WTC11 (cell line): ENCODE results near the gene LHFPL6. TPM values are rescaled to one million over a fixed set of nuclear protein-coding genes. Genes with fewer than 3 reads are reported as not detected.

Experiments
- ATAC-seq: fragments of 200-7000 bp; cut with Tn5 transposase; 2 replicates; pipeline ENCODE4 v1.10.0; 2021; ENCODE audit warnings: mild to moderate bottlenecking, moderate library complexity
- CTCF ChIA-PET: fragments of 300-600 bp; sonication (Branson Sonifier 250); formaldehyde crosslinking; loops from one replicate; lab custom pipeline; 2021; ENCODE audit warnings: antibody characterized with exemption; lab: Charles Lee
- POLR2A ChIA-PET: fragments of 350-600 bp; sonication (Branson Sonifier 250); formaldehyde crosslinking; loops from one replicate; lab custom pipeline; 2021; ENCODE audit warnings: antibody characterized with exemption; lab: Charles Lee
- DNase-seq: peaks from one replicate; pipeline ENCODE4 v3.0.0; 2021; ENCODE audit warnings: low spot score
- H3K27ac Mint-ChIP-seq: 2 replicates; pipeline ENCODE4 v1.8.0; 2021; ENCODE audit warnings: mixed read lengths
- H3K27me3 Mint-ChIP-seq: 2 replicates; pipeline ENCODE4 v1.8.0; 2021; ENCODE audit warnings: low read depth, mild to moderate bottlenecking, moderate library complexity, mixed read lengths
- H3K36me3 Mint-ChIP-seq: 2 replicates; pipeline ENCODE4 v1.8.0; 2021; ENCODE audit warnings: mixed read lengths
- H3K4me1 Mint-ChIP-seq: 2 replicates; pipeline ENCODE4 v1.8.0; 2022; ENCODE audit warnings: mixed read lengths
- H3K4me3 Mint-ChIP-seq: 2 replicates; pipeline ENCODE4 v1.8.0; 2021; ENCODE audit warnings: mild to moderate bottlenecking, moderate library complexity, mixed read lengths
- H3K9me3 Mint-ChIP-seq: 2 replicates; pipeline ENCODE4 v1.8.0; 2021; ENCODE audit warnings: mixed read lengths
- CBFB ChIP-seq: sonication (generic); formaldehyde crosslinking; IDR thresholded peaks from 2 replicates; pipeline ENCODE4 v1.8.1; 2022; ENCODE audit warnings: mild to moderate bottlenecking, low read depth, missing genetic modification reagents
- CREM ChIP-seq: sonication (generic); formaldehyde crosslinking; IDR thresholded peaks from 2 replicates; pipeline ENCODE4 v1.8.1; 2022; ENCODE audit warnings: mild to moderate bottlenecking, missing genetic modification reagents, moderate library complexity
- ESRRA ChIP-seq: sonication (generic); formaldehyde crosslinking; IDR thresholded peaks from 2 replicates; pipeline ENCODE4 v1.8.1; 2022; ENCODE audit warnings: mild to moderate bottlenecking, missing genetic modification reagents, borderline replicate concordance
- FOXJ3 ChIP-seq: sonication (generic); formaldehyde crosslinking; IDR thresholded peaks from 2 replicates; pipeline ENCODE4 v1.9.0; 2021; ENCODE audit warnings: missing genetic modification reagents, mild to moderate bottlenecking, borderline replicate concordance
- GTF2I ChIP-seq: fragments of 250-450 bp; sonication (Bioruptor Pico); conservative IDR thresholded peaks from 2 replicates; pipeline ENCODE4 v1.4.0; 2021; ENCODE audit warnings: mild to moderate bottlenecking
- KAT7 ChIP-seq: sonication (generic); formaldehyde crosslinking; IDR thresholded peaks from 2 replicates; pipeline ENCODE4 v1.8.1; 2023; ENCODE audit warnings: missing genetic modification reagents, mild to moderate bottlenecking, borderline replicate concordance
- NFYB ChIP-seq: sonication (generic); formaldehyde crosslinking; conservative IDR thresholded peaks from 2 replicates; pipeline ENCODE4 v1.8.0; 2022; ENCODE audit warnings: low read depth, missing genetic modification reagents
- RELA ChIP-seq: sonication (generic); formaldehyde crosslinking; IDR thresholded peaks from 2 replicates; pipeline ENCODE4 v1.8.1; 2022; ENCODE audit warnings: missing genetic modification reagents, mild to moderate bottlenecking, borderline replicate concordance
- SMAD3 ChIP-seq: sonication (generic); formaldehyde crosslinking; IDR thresholded peaks from 2 replicates; pipeline ENCODE4 v1.8.0; 2022; ENCODE audit warnings: missing genetic modification reagents, mild to moderate bottlenecking, borderline replicate concordance
- SP1 ChIP-seq: sonication (generic); formaldehyde crosslinking; conservative IDR thresholded peaks from 2 replicates; pipeline ENCODE4 v1.8.1; 2022; ENCODE audit warnings: missing genetic modification reagents
- ZNF138 ChIP-seq: sonication (generic); formaldehyde crosslinking; conservative IDR thresholded peaks from 2 replicates; pipeline ENCODE4 v1.8.1; 2022; ENCODE audit warnings: mild to moderate bottlenecking, moderate library complexity, missing genetic modification reagents
- ZNF219 ChIP-seq: sonication (generic); formaldehyde crosslinking; IDR thresholded peaks from 2 replicates; pipeline ENCODE4 v1.8.0; 2023; ENCODE audit warnings: missing genetic modification reagents, mild to moderate bottlenecking, borderline replicate concordance
- ZNF317 ChIP-seq: sonication (generic); formaldehyde crosslinking; IDR thresholded peaks from 2 replicates; pipeline ENCODE4 v1.8.1; 2023; ENCODE audit warnings: low read depth, mild to moderate bottlenecking, moderate library complexity, missing genetic modification reagents, borderline replicate concordance
- ZNF423 ChIP-seq: fragments of 250-450 bp; sonication (Bioruptor Pico); IDR thresholded peaks from 2 replicates; pipeline ENCODE4 v2.1.2; 2022; ENCODE audit warnings: mild to moderate bottlenecking, moderate library complexity
- total RNA-seq: library from RNA; stranded (reverse); gene quantifications from 3 replicates; pipeline ENCODE4 v1.2.3, GENCODE V29; 2021
- TF ChIP-seq, protein P1 (sequence below): sonication (generic); formaldehyde crosslinking; IDR thresholded peaks from 2 replicates; pipeline ENCODE4 v1.8.0; 2023; ENCODE audit warnings: mild to moderate bottlenecking, missing genetic modification reagents
- TF ChIP-seq, protein P2 (sequence below): fragments of 250-450 bp; sonication (Bioruptor Pico); IDR thresholded peaks from 2 replicates; pipeline ENCODE4 v1.9.0; 2021; ENCODE audit warnings: moderate library complexity, mild to moderate bottlenecking, inconsistent platforms, borderline replicate concordance
- TF ChIP-seq, protein P3 (sequence below): sonication (generic); formaldehyde crosslinking; IDR thresholded peaks from 2 replicates; pipeline ENCODE4 v1.8.0; 2023; ENCODE audit warnings: missing genetic modification reagents, mild to moderate bottlenecking, borderline replicate concordance
- TF ChIP-seq, protein P4 (sequence below): sonication (generic); formaldehyde crosslinking; IDR thresholded peaks from 2 replicates; pipeline ENCODE4 v1.8.0; 2022; ENCODE audit warnings: mild to moderate bottlenecking, missing genetic modification reagents
- TF ChIP-seq, protein P5 (sequence below): sonication (generic); formaldehyde crosslinking; IDR thresholded peaks from 2 replicates; pipeline ENCODE4 v1.8.1; 2022; ENCODE audit warnings: mild to moderate bottlenecking, missing genetic modification reagents, moderate library complexity, borderline replicate concordance
- TF ChIP-seq, protein P6 (sequence below): sonication (generic); formaldehyde crosslinking; IDR thresholded peaks from 2 replicates; pipeline ENCODE4 v1.8.0; 2022; ENCODE audit warnings: missing genetic modification reagents
- TF ChIP-seq, protein P7 (sequence below): sonication (generic); formaldehyde crosslinking; IDR thresholded peaks from 2 replicates; pipeline ENCODE4 v1.8.0; 2022; ENCODE audit warnings: mild to moderate bottlenecking, missing genetic modification reagents

LHFPL6 gene
- total RNA-seq, 1 experiment from 2014 or later = 4.5 TPM

DNA sequence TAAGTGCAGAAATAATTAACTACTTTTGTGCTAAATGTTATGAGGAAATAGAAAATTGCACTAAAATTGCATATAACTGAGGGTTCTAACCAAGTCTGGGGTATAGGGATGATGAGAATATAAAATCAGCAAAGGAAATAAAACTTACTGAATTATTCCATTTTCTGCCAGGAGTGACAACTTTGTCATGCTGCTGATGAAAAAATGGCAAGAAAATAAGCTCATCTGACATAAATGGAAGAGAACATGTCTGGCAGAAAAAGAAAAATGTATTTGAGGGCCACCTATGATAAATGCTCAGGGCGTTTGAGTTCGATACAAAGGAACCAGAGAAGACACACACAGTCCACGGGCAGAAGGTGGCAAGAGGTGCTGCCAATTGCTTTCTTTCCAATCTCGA, 78.2 kb downstream of the LHFPL6 start:
- Mint-ChIP-seq H3K9me3 (no peaks in the 10 kb centered on the region), H3K4me1 (0 out of 2 replicates have a peak, but pooled peaks cover 2% of the 10 kb centered on the region), H3K27ac (no peak overlapping the region), H3K36me3 (no peaks in the 10 kb centered on the region), H3K27me3 (no peaks in the 10 kb centered on the region), H3K4me3 (no peak overlapping the region)
- no peak for DNase-seq
- ATAC-seq = no peak
- POLR2A ChIA-PET = interaction anchor here (0.7 kb wide), 1 partner anchor 13 kb away, joined by 3 read pairs; no protein-coding TSS in a partner anchor
- no peak for TF ChIP-seq ESRRA
- no peak for TF ChIP-seq ZNF423 (CRISPR knock-in tag)
- no peak for TF ChIP-seq FOXJ3 (CRISPR knock-in tag)
- TF ChIP-seq GTF2I (CRISPR knock-in tag) = no peak
- no peak for TF ChIP-seq SP1 (CRISPR knock-in tag)
- TF ChIP-seq, protein P1, sequence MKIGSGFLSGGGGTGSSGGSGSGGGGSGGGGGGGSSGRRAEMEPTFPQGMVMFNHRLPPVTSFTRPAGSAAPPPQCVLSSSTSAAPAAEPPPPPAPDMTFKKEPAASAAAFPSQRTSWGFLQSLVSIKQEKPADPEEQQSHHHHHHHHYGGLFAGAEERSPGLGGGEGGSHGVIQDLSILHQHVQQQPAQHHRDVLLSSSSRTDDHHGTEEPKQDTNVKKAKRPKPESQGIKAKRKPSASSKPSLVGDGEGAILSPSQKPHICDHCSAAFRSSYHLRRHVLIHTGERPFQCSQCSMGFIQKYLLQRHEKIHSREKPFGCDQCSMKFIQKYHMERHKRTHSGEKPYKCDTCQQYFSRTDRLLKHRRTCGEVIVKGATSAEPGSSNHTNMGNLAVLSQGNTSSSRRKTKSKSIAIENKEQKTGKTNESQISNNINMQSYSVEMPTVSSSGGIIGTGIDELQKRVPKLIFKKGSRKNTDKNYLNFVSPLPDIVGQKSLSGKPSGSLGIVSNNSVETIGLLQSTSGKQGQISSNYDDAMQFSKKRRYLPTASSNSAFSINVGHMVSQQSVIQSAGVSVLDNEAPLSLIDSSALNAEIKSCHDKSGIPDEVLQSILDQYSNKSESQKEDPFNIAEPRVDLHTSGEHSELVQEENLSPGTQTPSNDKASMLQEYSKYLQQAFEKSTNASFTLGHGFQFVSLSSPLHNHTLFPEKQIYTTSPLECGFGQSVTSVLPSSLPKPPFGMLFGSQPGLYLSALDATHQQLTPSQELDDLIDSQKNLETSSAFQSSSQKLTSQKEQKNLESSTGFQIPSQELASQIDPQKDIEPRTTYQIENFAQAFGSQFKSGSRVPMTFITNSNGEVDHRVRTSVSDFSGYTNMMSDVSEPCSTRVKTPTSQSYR (CRISPR knock-in tag) = no peak
- no peak for TF ChIP-seq CBFB (CRISPR knock-in tag)
- TF ChIP-seq ZNF219 (CRISPR knock-in tag) = no peak
- TF ChIP-seq NFYB = no peak
- TF ChIP-seq CREM = no peak
- TF ChIP-seq, protein P2, sequence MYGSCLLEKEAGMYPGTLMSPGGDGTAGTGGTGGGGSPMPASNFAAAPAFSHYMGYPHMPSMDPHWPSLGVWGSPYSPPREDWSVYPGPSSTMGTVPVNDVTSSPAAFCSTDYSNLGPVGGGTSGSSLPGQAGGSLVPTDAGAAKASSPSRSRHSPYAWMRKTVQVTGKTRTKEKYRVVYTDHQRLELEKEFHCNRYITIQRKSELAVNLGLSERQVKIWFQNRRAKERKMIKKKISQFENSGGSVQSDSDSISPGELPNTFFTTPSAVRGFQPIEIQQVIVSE (CRISPR knock-in tag) = no peak
- CTCF ChIA-PET = no interaction called here

DNA sequence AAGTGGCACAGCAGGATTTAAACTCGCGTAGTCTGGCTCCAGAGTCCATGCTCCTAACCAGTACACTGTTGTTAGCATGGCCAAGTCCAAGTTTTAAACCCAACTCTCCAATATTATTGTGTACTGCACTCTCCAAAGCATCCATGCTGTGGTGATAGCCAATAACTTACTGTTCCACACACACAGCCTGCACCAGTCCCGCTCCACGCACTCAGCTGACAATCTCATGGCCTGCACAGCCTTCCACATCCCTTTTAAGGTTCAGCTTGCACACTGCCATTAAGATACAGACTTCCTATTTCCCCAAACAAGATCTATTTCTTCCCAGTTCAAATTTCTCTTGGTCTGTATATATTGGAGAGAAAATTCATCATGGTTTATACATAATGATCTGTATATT, 80.7 kb downstream of the LHFPL6 start:
- Mint-ChIP-seq H3K4me3 (no peak overlapping the region), H3K27ac (no peak overlapping the region), H3K4me1 (0 out of 2 replicates have a peak, but pooled peaks cover 2% of the 10 kb centered on the region), H3K27me3 (no peaks in the 10 kb centered on the region), H3K9me3 (no peaks in the 10 kb centered on the region), H3K36me3 (no peaks in the 10 kb centered on the region)
- CTCF ChIA-PET = no interaction called here
- POLR2A ChIA-PET = no interaction called here
- DNase-seq (no peak), ATAC-seq (no peak)
- TF ChIP-seq SP1 (CRISPR knock-in tag) (no peak), RELA (CRISPR knock-in tag) (no peak), ZNF138 (CRISPR knock-in tag) (no peak), SMAD3 (CRISPR knock-in tag) (no peak), KAT7 (CRISPR knock-in tag) (no peak), ZNF317 (no peak), FOXJ3 (CRISPR knock-in tag) (no peak)
- TF ChIP-seq, protein P3, sequence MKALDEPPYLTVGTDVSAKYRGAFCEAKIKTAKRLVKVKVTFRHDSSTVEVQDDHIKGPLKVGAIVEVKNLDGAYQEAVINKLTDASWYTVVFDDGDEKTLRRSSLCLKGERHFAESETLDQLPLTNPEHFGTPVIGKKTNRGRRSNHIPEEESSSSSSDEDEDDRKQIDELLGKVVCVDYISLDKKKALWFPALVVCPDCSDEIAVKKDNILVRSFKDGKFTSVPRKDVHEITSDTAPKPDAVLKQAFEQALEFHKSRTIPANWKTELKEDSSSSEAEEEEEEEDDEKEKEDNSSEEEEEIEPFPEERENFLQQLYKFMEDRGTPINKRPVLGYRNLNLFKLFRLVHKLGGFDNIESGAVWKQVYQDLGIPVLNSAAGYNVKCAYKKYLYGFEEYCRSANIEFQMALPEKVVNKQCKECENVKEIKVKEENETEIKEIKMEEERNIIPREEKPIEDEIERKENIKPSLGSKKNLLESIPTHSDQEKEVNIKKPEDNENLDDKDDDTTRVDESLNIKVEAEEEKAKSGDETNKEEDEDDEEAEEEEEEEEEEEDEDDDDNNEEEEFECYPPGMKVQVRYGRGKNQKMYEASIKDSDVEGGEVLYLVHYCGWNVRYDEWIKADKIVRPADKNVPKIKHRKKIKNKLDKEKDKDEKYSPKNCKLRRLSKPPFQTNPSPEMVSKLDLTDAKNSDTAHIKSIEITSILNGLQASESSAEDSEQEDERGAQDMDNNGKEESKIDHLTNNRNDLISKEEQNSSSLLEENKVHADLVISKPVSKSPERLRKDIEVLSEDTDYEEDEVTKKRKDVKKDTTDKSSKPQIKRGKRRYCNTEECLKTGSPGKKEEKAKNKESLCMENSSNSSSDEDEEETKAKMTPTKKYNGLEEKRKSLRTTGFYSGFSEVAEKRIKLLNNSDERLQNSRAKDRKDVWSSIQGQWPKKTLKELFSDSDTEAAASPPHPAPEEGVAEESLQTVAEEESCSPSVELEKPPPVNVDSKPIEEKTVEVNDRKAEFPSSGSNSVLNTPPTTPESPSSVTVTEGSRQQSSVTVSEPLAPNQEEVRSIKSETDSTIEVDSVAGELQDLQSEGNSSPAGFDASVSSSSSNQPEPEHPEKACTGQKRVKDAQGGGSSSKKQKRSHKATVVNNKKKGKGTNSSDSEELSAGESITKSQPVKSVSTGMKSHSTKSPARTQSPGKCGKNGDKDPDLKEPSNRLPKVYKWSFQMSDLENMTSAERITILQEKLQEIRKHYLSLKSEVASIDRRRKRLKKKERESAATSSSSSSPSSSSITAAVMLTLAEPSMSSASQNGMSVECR (CRISPR knock-in tag) = no peak
- TF ChIP-seq, protein P4, sequence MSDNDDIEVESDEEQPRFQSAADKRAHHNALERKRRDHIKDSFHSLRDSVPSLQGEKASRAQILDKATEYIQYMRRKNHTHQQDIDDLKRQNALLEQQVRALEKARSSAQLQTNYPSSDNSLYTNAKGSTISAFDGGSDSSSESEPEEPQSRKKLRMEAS = no peak
- TF ChIP-seq, protein P5, sequence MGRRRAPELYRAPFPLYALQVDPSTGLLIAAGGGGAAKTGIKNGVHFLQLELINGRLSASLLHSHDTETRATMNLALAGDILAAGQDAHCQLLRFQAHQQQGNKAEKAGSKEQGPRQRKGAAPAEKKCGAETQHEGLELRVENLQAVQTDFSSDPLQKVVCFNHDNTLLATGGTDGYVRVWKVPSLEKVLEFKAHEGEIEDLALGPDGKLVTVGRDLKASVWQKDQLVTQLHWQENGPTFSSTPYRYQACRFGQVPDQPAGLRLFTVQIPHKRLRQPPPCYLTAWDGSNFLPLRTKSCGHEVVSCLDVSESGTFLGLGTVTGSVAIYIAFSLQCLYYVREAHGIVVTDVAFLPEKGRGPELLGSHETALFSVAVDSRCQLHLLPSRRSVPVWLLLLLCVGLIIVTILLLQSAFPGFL = no peak
- TF ChIP-seq, protein P6, sequence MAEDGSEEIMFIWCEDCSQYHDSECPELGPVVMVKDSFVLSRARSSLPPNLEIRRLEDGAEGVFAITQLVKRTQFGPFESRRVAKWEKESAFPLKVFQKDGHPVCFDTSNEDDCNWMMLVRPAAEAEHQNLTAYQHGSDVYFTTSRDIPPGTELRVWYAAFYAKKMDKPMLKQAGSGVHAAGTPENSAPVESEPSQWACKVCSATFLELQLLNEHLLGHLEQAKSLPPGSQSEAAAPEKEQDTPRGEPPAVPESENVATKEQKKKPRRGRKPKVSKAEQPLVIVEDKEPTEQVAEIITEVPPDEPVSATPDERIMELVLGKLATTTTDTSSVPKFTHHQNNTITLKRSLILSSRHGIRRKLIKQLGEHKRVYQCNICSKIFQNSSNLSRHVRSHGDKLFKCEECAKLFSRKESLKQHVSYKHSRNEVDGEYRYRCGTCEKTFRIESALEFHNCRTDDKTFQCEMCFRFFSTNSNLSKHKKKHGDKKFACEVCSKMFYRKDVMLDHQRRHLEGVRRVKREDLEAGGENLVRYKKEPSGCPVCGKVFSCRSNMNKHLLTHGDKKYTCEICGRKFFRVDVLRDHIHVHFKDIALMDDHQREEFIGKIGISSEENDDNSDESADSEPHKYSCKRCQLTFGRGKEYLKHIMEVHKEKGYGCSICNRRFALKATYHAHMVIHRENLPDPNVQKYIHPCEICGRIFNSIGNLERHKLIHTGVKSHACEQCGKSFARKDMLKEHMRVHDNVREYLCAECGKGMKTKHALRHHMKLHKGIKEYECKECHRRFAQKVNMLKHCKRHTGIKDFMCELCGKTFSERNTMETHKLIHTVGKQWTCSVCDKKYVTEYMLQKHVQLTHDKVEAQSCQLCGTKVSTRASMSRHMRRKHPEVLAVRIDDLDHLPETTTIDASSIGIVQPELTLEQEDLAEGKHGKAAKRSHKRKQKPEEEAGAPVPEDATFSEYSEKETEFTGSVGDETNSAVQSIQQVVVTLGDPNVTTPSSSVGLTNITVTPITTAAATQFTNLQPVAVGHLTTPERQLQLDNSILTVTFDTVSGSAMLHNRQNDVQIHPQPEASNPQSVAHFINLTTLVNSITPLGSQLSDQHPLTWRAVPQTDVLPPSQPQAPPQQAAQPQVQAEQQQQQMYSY (CRISPR knock-in tag) = no peak
- TF ChIP-seq, protein P7, sequence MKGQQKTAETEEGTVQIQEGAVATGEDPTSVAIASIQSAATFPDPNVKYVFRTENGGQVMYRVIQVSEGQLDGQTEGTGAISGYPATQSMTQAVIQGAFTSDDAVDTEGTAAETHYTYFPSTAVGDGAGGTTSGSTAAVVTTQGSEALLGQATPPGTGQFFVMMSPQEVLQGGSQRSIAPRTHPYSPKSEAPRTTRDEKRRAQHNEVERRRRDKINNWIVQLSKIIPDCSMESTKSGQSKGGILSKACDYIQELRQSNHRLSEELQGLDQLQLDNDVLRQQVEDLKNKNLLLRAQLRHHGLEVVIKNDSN (CRISPR knock-in tag) = no peak
